H1 (cell line): Measurements from ENCODE around the gene SPATA31E1.

ENCODE experiments used
- ATF2 ChIP-seq: IDR thresholded peaks from 2 replicates; pipeline ENCODE4 v1.6.1; 2012; ENCODE audit warnings: low read length, inconsistent platforms
- BRCA1 ChIP-seq: IDR thresholded peaks from 2 replicates; pipeline ENCODE4 v1.6.1; 2012; ENCODE audit warnings: low read depth, low read length, improper control_type of control experiment
- CEBPB ChIP-seq: IDR thresholded peaks from 2 replicates; pipeline ENCODE4 v1.6.1; 2012; ENCODE audit warnings: low read depth, low read length
- CREB1 ChIP-seq: IDR thresholded peaks from 2 replicates; pipeline ENCODE4 v1.6.1; 2012; ENCODE audit warnings: inconsistent platforms
- CTCF ChIP-seq, 3 experiments: IDR thresholded peaks; 1 replicate in 2 of 3; 2 replicates in 1 of 3; pipeline versions ENCODE4 v1.5.1 to v1.6.1; 2011; ENCODE audit warnings: low read length in 3 of 3, mild to moderate bottlenecking in 3 of 3, inconsistent platforms in 2 of 3, low read depth in 1 of 3, moderate library complexity in 1 of 3; ENCODE audit not compliant: insufficient read depth in 1 of 3; ENCODE audit errors: control extremely low read depth in 1 of 3
- EGR1 ChIP-seq: IDR thresholded peaks from 2 replicates; pipeline ENCODE4 v1.6.1; 2011; ENCODE audit warnings: low read depth, low read length, borderline replicate concordance
- EP300 ChIP-seq, 2 experiments: IDR thresholded peaks; 1 replicate in 1 of 2; 2 replicates in 1 of 2; pipeline ENCODE4 v1.6.1; 2011 to 2012; ENCODE audit warnings: low read depth in 2 of 2, low read length in 2 of 2, mild to moderate bottlenecking in 2 of 2, borderline replicate concordance in 1 of 2, inconsistent platforms in 1 of 2, moderate library complexity in 1 of 2
- GABPA ChIP-seq: IDR thresholded peaks from 2 replicates; pipeline ENCODE4 v1.6.1; 2011; ENCODE audit warnings: mild to moderate bottlenecking, low read length, moderate library complexity, borderline replicate concordance; ENCODE audit not compliant: insufficient read depth
- MAX ChIP-seq: IDR thresholded peaks from 2 replicates; pipeline ENCODE4 v1.6.1; 2012; ENCODE audit warnings: inconsistent platforms
- PHF8 ChIP-seq: fragments of 200-600 bp; sonication (generic); conservative IDR thresholded peaks from 2 replicates; pipeline ENCODE4 v1.7.1; 2012; ENCODE audit warnings: low read depth, mild to moderate bottlenecking, inconsistent platforms, low read length, moderate library complexity
- POLR2A ChIP-seq, 2 experiments: IDR thresholded peaks; 1 replicate in 1 of 2; 2 replicates in 1 of 2; pipeline ENCODE4 v1.6.1; 2011; ENCODE audit warnings: low read depth in 2 of 2, low read length in 2 of 2, mild to moderate bottlenecking in 2 of 2; ENCODE audit errors: control extremely low read depth in 1 of 2
- SIRT6 ChIP-seq: IDR thresholded peaks from one replicate; pipeline ENCODE4 v1.7.1; 2012; ENCODE audit warnings: low read length, inconsistent platforms
- TAF1 ChIP-seq: IDR thresholded peaks from 2 replicates; pipeline ENCODE4 v1.6.1; 2011; ENCODE audit warnings: mild to moderate bottlenecking, low read depth, low read length
- TCF12 ChIP-seq: IDR thresholded peaks from 2 replicates; pipeline ENCODE4 v1.6.1; 2011; ENCODE audit warnings: low read depth, mild to moderate bottlenecking, low read length

GRCh38 chr9:87883990-87884389 lies 1.3 kb downstream of the SPATA31E1 start:
- no peak for TF ChIP-seq SIRT6
- no peak for TF ChIP-seq CREB1
- TF ChIP-seq TCF12: no peak
- no peak for TF ChIP-seq GABPA
- no peak for TF ChIP-seq EGR1
- no peak for TF ChIP-seq ATF2
- TF ChIP-seq CTCF (IDR thresholded peaks at IDR 0.05; ENCODE audit: control extremely low read depth in 1 of 3, insufficient read depth in 1 of 3, low read depth in 1 of 3, low read length in 3 of 3): peak; percentile 58 to 76 (median 63)
- TF ChIP-seq CEBPB: no peak
- TF ChIP-seq EP300 (IDR thresholded peaks at IDR 0.05; ENCODE audit: borderline replicate concordance in 1 of 2, low read depth in 2 of 2, low read length in 2 of 2): no peak
- no peak for TF ChIP-seq PHF8
- no peak for TF ChIP-seq BRCA1
- TF ChIP-seq TAF1: 0 out of 2 replicates have a peak, but pooled peaks have one; percentile 42
- no peak for TF ChIP-seq POLR2A (IDR thresholded peaks at IDR 0.05; ENCODE audit: control extremely low read depth in 1 of 2, low read depth in 2 of 2, low read length in 2 of 2)
- TF ChIP-seq MAX: peak; percentile 73
